Psoas muscle (tissue), 8 donors: ENCODE measurements around the gene VSTM2B. TPM values are rescaled to one million over a fixed set of nuclear protein-coding genes. Genes with fewer than 3 reads are reported as not detected.
"Not testable (repeated sequence)": the region's sequence is repeated elsewhere in the genome, so short reads cannot be mapped to it uniquely, and the experiment has no call there.

Experiments
- ATAC-seq, 4 donors: fragments of 200-7000 bp; cut with Tn5 transposase; one replicate each; pipeline ENCODE4 v1.9.1; 2020; ENCODE audit warnings: moderate library complexity in 3 of 4, mild to moderate bottlenecking in 2 of 4
- DNase-seq, 2 donors: peaks; one replicate each; pipeline ENCODE4 v3.0.0-alpha.2; 2020
- H3K27ac ChIP-seq: fragments of 200-600 bp; one replicate; pipeline ENCODE4 v1.8.0; 2022
- H3K27me3 ChIP-seq, 3 donors: fragments of 200-600 bp in 1 of 3; one replicate each; pipeline versions ENCODE4 v1.6.1 to v1.8.0; 2013 to 2022; ENCODE audit warnings: low read length in 2 of 3, mild to moderate bottlenecking in 2 of 3, moderate library complexity in 1 of 3; ENCODE audit not compliant: insufficient read depth in 3 of 3
- H3K36me3 ChIP-seq, 2 donors: fragments of 200-600 bp in 1 of 2; one replicate each; pipeline versions ENCODE4 v1.6.1 to v1.8.0; 2013 to 2022; ENCODE audit warnings: low read depth in 1 of 2, mild to moderate bottlenecking in 1 of 2, moderate library complexity in 1 of 2; ENCODE audit not compliant: insufficient read depth in 1 of 2
- H3K4me1 ChIP-seq: fragments of 200-600 bp; one replicate; pipeline ENCODE4 v1.8.0; 2022
- H3K4me3 ChIP-seq: fragments of 200-600 bp; one replicate; pipeline ENCODE4 v1.8.0; 2022; ENCODE audit warnings: mild to moderate bottlenecking
- H3K9me3 ChIP-seq: fragments of 200-600 bp; one replicate; pipeline ENCODE4 v1.8.0; 2022
- CTCF ChIP-seq: fragments of 200-600 bp; IDR thresholded peaks from one replicate; pipeline ENCODE4 v1.8.0; 2022; ENCODE audit warnings: antibody characterized with exemption
- WGBS, 3 donors: extraction: QIAGEN DNeasy Blood & Tissue Kit; methylation state at CpG; one replicate each; pipeline versions ENCODE4 v1.1.6 to v1.1.7; 2013; 5-methylcytosine and 5-hydroxymethylcytosine counted together
- intact Hi-C, 2 donors: fragments of 100-400 bp; cut with DNase I; formaldehyde crosslinking; loops; one replicate each; pipeline versions ENCODE4 v1.11.0 to v1.14.2; 2022
- polyA plus RNA-seq, 3 donors: library from polyadenylated mRNA; stranded (reverse); fragments of 200-250 nt; gene quantifications; one replicate each; pipeline ENCODE4 v1.2.3, GENCODE V29; 2013
- total RNA-seq, 4 donors: library from RNA; stranded (reverse); fragmentation: NEBNext Ultra II Directional in 2 of 4; extraction: Animal tissue kit (Norgen Biotek cat#: 25700) in 2 of 4; gene quantifications; one replicate each; pipeline versions ENCODE4 v1.2.1 to v1.2.4, GENCODE V29; 2021 to 2023
- donor health status: healthy with polysubstance abuse.
- donor health status: DM: no; HTN: no; CAD: no; lungs with moderate emphysema.
- donor health status: Bipolar disorder and iron deficiency.
- donor health status: healthy.
- donor health status: DM: yes; HTN: yes; CAD: no.
- donor health status: DM: no; HTN: no; CAD: no.
- donor health status: DM: no; HTN: no; CAD: no.
- donor health status: DM: yes; HTN: yes; CAD: no.

VSTM2B gene
- total and polyA plus RNA-seq, 7 donors, result not detected

GRCh38 chr19:29552454-29553280, 26.9 kb downstream of the VSTM2B start:
- Histone ChIP-seq H3K27me3 (peaks cover 0 to 5% (median 3%) of the 10 kb centered on the region in 3 donors), H3K4me3 (no peak overlapping the region), H3K9me3 (peaks cover 10% of the 10 kb centered on the region), H3K36me3 (no peaks in the 10 kb centered on the region), H3K4me1 (no peaks in the 10 kb centered on the region), H3K27ac (no peak overlapping the region)
- DNase-seq (no peak), ATAC-seq (no peak)
- intact Hi-C loops, result no loop called here
- TF ChIP-seq CTCF, result no peak
- WGBS, 3 donors, result 75 to 78% (median 78%) methylated on average over 6 of the region's 6 CpGs

- Histone ChIP-seq H3K36me3 (no peaks in the 10 kb centered on the region), H3K27ac (no peak overlapping the region), H3K27me3 (peaks cover 0 to 5% (median 3%) of the 10 kb centered on the region in 3 donors), H3K4me3 (no peak overlapping the region), H3K9me3 (peaks cover 12% of the 10 kb centered on the region), H3K4me1 (no peaks in the 10 kb centered on the region)
- WGBS, 3 donors, result 90 to 100% (median 98%) methylated on average over 1 of the region's 1 CpG
- intact Hi-C loops, result no loop called here
- no peak for TF ChIP-seq CTCF
- no peak for DNase-seq
- ATAC-seq, result no peak
Measured at GRCh38 chr19:29554149-29554548, 28.4 kb downstream of the VSTM2B start.

DNA sequence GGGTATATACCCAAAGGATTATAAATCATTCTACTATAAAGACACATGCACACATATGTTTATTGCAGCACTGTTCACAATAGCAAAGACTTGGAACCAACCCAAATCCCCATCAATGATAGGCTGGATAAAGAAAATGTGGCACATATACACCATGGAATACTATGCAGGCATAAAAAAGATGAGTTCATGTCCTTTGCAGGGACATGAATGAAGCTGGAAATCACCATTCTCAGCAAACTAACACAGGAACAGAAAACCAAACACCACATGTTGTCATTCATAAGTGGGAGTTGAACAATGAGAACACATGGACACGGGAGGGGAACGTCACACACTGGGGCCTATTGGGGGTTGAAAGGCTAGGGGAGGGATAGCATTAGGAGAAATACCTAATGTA, 33.3 kb downstream of the VSTM2B start:
- DNase-seq, H3K27me3 ChIP-seq, intact Hi-C loops, ATAC-seq, H3K4me3 ChIP-seq, H3K36me3 ChIP-seq, H3K27ac ChIP-seq, H3K4me1 ChIP-seq: not testable (repeated sequence)
- H3K9me3 ChIP-seq, result peaks cover 20% of the 10 kb centered on the region
- WGBS, 3 donors, result 65 to 91% (median 90%) methylated on average over 2 of the region's 2 CpGs

DNA sequence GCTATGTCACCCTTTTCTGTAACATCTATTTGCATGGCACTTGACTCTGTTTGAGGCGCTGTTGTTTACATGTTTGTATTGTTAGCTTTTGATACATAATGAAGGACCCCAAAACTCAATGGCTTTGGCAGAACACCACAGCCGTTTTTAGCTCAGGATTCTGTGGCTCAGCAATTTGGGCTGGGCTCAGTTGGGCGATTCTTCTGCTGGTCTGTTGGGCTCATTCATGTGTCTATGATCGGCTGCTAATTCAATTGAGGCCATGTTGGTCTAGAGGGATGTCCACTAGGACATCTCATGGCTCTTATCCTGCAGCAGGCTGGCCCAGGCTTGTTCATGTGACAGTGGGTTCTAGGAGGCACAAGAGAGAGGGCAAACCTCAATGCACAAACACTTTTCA, 33.9 kb downstream of the VSTM2B start:
- intact Hi-C loops, result no loop called here
- Histone ChIP-seq H3K36me3 (no peaks in the 10 kb centered on the region), H3K9me3 (peaks cover 14% of the 10 kb centered on the region), H3K27ac (no peak overlapping the region), H3K27me3 (peaks cover 0 to 1% (median 0%) of the 10 kb centered on the region in 3 donors), H3K4me3 (no peak overlapping the region), H3K4me1 (no peaks in the 10 kb centered on the region)
- no peak for TF ChIP-seq CTCF
- 81 to 87% (median 85%) methylated on average over 4 of the region's 4 CpGs for WGBS, 3 donors
- DNase-seq (no peak), ATAC-seq (no peak)

DNA sequence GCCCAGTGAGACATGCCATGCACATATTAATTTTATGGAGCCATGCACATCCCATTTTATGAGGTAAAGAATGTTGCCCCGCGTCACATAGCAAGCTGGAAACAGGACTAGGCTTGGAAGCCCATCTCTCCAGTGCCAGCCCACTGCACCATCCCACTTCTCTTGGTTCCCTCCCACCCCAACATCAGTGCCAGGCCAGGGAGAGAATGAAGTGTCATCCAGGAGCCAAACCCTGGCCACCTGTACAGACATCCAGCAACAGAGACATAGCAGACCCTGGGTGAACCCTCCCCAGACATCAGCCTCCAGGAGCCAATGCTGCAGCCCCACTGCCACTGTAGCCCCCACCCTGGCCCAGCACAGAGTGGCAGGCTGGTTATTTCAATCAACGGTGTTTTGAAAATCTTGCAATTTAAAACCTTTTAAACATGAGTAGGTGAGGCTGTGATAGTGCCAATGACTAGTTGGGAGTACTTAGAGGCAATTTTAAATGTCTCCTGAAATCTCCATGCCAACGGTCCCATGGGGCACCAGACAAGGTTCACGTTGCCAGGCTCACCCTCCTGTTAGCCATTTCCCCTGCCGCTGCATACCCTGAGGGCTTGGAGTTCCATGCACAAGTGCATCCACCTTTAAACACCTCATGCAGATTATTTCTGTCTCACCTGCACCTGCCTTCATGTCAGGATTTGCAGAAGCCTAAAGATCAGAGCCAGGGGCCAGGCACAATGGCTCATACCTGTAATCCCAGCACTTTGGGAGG, 34.7 kb downstream of the VSTM2B start:
- ATAC-seq, result no peak
- 78 to 82% (median 79%) methylated on average over 6 of the region's 6 CpGs for WGBS, 3 donors
- Histone ChIP-seq H3K4me1 (no peaks in the 10 kb centered on the region), H3K9me3 (peaks cover 14% of the 10 kb centered on the region), H3K4me3 (no peak overlapping the region), H3K36me3 (no peaks in the 10 kb centered on the region), H3K27ac (no peak overlapping the region), H3K27me3 (peaks cover 0 to 3% (median 0%) of the 10 kb centered on the region in 3 donors)
- no peak for TF ChIP-seq CTCF
- intact Hi-C loops, result no loop called here
- DNase-seq, result no peak
